HG03045 (cell line): ENCODE results near the gene TAX1BP3.

Source experiments
- ATAC-seq: cut with Tn5 transposase; IDR thresholded peaks from one replicate; pipeline ENCODE4 v1.9.1; 2021; ENCODE audit warnings: mild to moderate bottlenecking, moderate library complexity; ENCODE audit not compliant: unreplicated experiment

Gene TAX1BP3

GRCh38 chr17:3659541-3660111 is 8.8 kb downstream of the TAX1BP3 start:
- no peak for ATAC-seq

- ATAC-seq, result no peak
Measured at GRCh38 chr17:3658784-3659449, 9.5 kb downstream of the TAX1BP3 start.

- ATAC-seq, result no peak
Measured at GRCh38 chr17:3657874-3658783, 10.2 kb downstream of the TAX1BP3 start.

GRCh38 chr17:3657588-3657869 is 10.8 kb downstream of the TAX1BP3 start:
- ATAC-seq, result no peak

- ATAC-seq, result no peak
Measured at GRCh38 chr17:3656755-3657587, 11.4 kb downstream of the TAX1BP3 start.

- no peak for ATAC-seq
Measured at GRCh38 chr17:3656353-3656752, 12.0 kb downstream of the TAX1BP3 start.

GRCh38 chr17:3655766-3656165 is 12.6 kb downstream of the TAX1BP3 start:
- no peak for ATAC-seq

GRCh38 chr17:3647769-3648555 is 20.4 kb downstream of the TAX1BP3 start:
- ATAC-seq, result no peak

GRCh38 chr17:3647251-3647650 is 21.1 kb downstream of the TAX1BP3 start:
- ATAC-seq, result no peak

- ATAC-seq, result no peak
Measured at GRCh38 chr17:3645310-3645709, 23.1 kb downstream of the TAX1BP3 start.

GRCh38 chr17:3643889-3644349 is 24.5 kb downstream of the TAX1BP3 start:
- ATAC-seq, result no peak

GRCh38 chr17:3641717-3642486 is 26.5 kb downstream of the TAX1BP3 start:
- no peak for ATAC-seq

- ATAC-seq, result no peak
Measured at GRCh38 chr17:3641014-3641413, 27.4 kb downstream of the TAX1BP3 start.

GRCh38 chr17:3639981-3640596 is 28.3 kb downstream of the TAX1BP3 start:
- no peak for ATAC-seq

- no peak for ATAC-seq
Measured at GRCh38 chr17:3636908-3637373, 31.4 kb downstream of the TAX1BP3 start.

GRCh38 chr17:3636154-3636907 is 32.0 kb downstream of the TAX1BP3 start, which contains the start of the genes CTNS and SHPK:
Gene CTNS (plus strand): TSS chr17:3636760. CDS start chr17:3640207, 3,447 bp downstream.
Gene SHPK (minus strand): TSS chr17:3636250. CDS start chr17:3636219, 31 bp downstream.
- peak; percentile 94 for ATAC-seq

- ATAC-seq, result no peak
Measured at GRCh38 chr17:3635474-3636153, 32.8 kb downstream of the TAX1BP3 start.
